Skeletal muscle satellite cell (primary cell): Measurements from ENCODE around the gene USP28.
A peak's percentile ranks its signal among the peaks of the same experiment; 100 is the strongest.
"Not testable (repeated sequence)": the region's sequence is repeated elsewhere in the genome, so short reads cannot be mapped to it uniquely, and the experiment has no call there.

Experiments
- H3K27me3 ChIP-seq: 2 replicates; pipeline ENCODE4 v1.7.0; 2013; ENCODE audit warnings: low read length; ENCODE audit not compliant: control insufficient read depth, insufficient read depth
- H3K36me3 ChIP-seq: 2 replicates; pipeline ENCODE4 v1.7.0; 2013; ENCODE audit warnings: mild to moderate bottlenecking, control low read depth, low read length; ENCODE audit not compliant: insufficient read depth
- H3K4me1 ChIP-seq: 2 replicates; pipeline ENCODE4 v1.7.0; 2013; ENCODE audit warnings: low read length; ENCODE audit not compliant: control insufficient read depth, insufficient read depth
- H3K4me2 ChIP-seq: 2 replicates; pipeline ENCODE4 v1.7.0; 2013; ENCODE audit warnings: mild to moderate bottlenecking, low read length
- H3K4me3 ChIP-seq: 2 replicates; pipeline ENCODE4 v1.7.0; 2013; ENCODE audit warnings: low read length
- H3K9ac ChIP-seq: 2 replicates; pipeline ENCODE4 v1.7.0; 2013; ENCODE audit warnings: mild to moderate bottlenecking, low read depth, low read length, moderate library complexity
- H3K9me3 ChIP-seq: replicated peaks from 2 replicates; pipeline ENCODE4 v1.7.0; 2013; ENCODE audit warnings: mild to moderate bottlenecking, control low read depth, low read length

USP28 gene

DNA sequence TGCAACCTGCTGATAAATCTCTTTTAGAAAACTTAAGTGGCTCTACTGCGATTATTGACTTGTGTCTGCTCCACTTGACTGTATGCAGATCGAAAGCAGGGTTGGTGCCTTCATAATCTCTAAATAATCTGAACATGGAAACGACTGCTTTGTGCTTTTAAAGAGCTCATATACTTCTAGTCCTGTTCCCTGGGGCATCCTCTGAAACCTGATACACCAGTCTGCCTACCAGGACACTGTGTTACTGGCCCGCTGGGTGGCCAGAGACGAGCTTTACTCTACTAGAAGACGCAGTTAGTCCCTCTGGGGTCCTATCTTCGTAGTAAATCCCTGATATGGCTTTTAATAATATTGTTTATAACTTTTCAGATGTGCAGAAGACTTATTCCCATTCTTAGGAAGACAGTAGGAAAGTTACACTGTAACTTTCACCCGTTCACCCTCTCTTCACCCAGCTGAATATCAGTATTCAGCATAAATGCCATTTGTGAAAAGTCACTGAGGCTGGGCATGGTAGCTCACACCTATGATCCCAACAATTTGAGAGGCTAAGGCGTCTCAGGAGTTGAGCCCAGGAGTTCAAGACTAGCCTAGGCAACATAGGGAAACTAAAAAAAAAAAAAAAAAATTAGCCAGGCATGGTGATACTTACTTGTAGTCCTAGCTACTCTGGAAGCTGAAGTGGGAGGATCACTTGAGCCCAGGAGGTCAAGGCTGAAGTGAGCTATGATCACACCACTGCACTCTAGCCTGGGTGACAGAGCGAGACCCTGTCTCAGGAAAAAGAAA, 20.2 kb upstream of the USP28 start:
- Histone ChIP-seq H3K36me3 (no peaks in the 10 kb centered on the region), H3K4me2 (no peak overlapping the region), H3K9me3 (no peaks in the 10 kb centered on the region), H3K27me3 (peaks cover 21% of the 10 kb centered on the region), H3K4me1 (no peaks in the 10 kb centered on the region), H3K9ac (no peak overlapping the region), H3K4me3 (no peak overlapping the region)

DNA sequence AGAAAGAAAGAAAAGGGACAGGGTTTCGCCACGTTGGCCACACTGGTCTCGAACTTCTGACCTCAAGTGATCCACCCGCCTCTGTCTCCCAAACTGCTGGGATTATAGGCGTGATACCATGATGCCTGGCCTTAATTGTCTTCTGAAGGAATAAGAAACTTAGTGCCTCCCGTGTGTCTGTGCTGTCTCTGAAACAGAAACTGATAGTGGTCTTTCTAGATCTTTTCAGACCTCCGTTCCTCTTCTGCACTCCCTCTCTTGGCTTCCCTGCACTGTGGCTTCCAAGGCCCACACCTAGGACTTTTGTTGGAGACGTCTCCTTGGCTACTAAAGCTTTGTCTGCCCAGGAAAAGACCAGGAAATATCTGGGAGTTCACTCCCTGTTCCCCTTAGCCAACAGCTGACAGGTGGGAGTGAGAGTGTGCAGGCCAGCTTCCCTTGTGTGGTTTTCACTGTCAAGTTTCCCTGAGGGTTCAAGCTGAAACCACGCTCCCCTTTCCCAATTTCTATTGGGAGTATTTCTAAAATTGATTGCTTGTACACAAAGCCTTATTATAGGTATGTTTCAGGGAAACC, 19.1 kb upstream of the USP28 start:
- Histone ChIP-seq H3K4me1 (no peaks in the 10 kb centered on the region), H3K9ac (no peak overlapping the region), H3K9me3 (no peaks in the 10 kb centered on the region), H3K4me2 (no peak overlapping the region), H3K27me3 (peaks cover 20% of the 10 kb centered on the region), H3K4me3 (no peak overlapping the region), H3K36me3 (no peaks in the 10 kb centered on the region)

GRCh38 chr11:113888848-113889247, 13.5 kb upstream of the USP28 start:
- Histone ChIP-seq H3K9me3 (no peaks in the 10 kb centered on the region), H3K4me2 (no peak overlapping the region), H3K4me1 (no peaks in the 10 kb centered on the region), H3K9ac (no peak overlapping the region), H3K27me3 (no peaks in the 10 kb centered on the region), H3K4me3 (no peak overlapping the region), H3K36me3 (no peaks in the 10 kb centered on the region)

- Histone ChIP-seq H3K4me3 (no peak overlapping the region), H3K4me1 (no peaks in the 10 kb centered on the region), H3K27me3 (no peaks in the 10 kb centered on the region), H3K4me2 (no peak overlapping the region), H3K9ac (no peak overlapping the region), H3K9me3 (no peaks in the 10 kb centered on the region), H3K36me3 (no peaks in the 10 kb centered on the region)
Observed at GRCh38 chr11:113885897-113886296, 10.5 kb upstream of the USP28 start.

- Histone ChIP-seq H3K36me3 (no peaks in the 10 kb centered on the region), H3K27me3 (no peaks in the 10 kb centered on the region), H3K4me3 (no peak overlapping the region), H3K4me1 (no peaks in the 10 kb centered on the region), H3K4me2 (no peak overlapping the region), H3K9me3 (no peaks in the 10 kb centered on the region), H3K9ac (no peak overlapping the region)
Observed at GRCh38 chr11:113884361-113884836, 9.0 kb upstream of the USP28 start.

DNA sequence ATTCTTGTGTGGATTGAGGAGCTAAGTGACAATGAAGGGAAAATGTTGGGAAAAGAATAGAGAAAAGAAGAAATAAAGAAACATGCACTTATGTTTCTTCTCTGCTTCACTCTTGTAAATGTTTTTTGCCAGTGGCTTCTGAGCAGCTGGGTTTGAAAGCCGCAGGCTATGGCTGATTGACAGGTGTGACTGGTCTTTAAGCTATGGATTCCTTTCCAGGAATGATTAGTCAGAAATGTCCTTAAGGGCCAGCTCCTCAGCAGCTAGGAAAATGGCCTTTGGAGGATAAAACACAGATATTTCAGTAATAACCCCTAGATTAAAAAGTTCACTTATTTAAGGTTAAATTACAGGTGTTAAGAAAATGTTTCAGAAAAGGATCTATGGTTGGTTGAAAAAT, 6.5 kb upstream of the USP28 start:
- Histone ChIP-seq H3K4me3 (no peak overlapping the region), H3K36me3 (no peaks in the 10 kb centered on the region), H3K9me3 (no peaks in the 10 kb centered on the region), H3K9ac (no peak overlapping the region), H3K27me3 (no peaks in the 10 kb centered on the region), H3K4me2 (no peak overlapping the region), H3K4me1 (no peaks in the 10 kb centered on the region)

- Histone ChIP-seq H3K27me3 (no peaks in the 10 kb centered on the region), H3K4me2 (no peak overlapping the region), H3K4me3 (no peak overlapping the region), H3K36me3 (no peaks in the 10 kb centered on the region), H3K9ac (no peak overlapping the region), H3K9me3 (no peaks in the 10 kb centered on the region), H3K4me1 (peaks cover 4% of the 10 kb centered on the region)
Observed at GRCh38 chr11:113880971-113881370, 5.6 kb upstream of the USP28 start.

DNA sequence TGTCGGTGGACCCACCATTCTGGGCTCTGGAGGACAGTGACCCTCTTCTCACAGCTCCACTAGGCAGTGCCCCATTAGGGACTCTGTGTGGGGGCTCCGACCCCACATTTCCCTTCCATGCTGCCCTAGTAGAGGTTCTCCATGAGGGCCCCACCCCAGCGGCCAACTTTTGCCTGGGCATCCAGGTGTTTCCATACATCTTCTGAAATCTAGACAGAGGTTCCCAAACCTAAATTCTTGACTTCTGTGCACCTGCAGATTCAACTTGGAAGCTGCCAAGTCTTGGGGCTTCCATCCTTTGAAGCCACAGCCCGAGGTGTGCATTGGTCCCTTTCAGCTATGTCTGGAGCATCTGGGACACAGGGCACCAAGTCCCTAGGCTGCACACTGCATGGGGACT, 4.1 kb upstream of the USP28 start:
- H3K9ac ChIP-seq, H3K4me1 ChIP-seq, H3K36me3 ChIP-seq, H3K4me2 ChIP-seq, H3K27me3 ChIP-seq, H3K9me3 ChIP-seq, H3K4me3 ChIP-seq: not testable (repeated sequence)

DNA sequence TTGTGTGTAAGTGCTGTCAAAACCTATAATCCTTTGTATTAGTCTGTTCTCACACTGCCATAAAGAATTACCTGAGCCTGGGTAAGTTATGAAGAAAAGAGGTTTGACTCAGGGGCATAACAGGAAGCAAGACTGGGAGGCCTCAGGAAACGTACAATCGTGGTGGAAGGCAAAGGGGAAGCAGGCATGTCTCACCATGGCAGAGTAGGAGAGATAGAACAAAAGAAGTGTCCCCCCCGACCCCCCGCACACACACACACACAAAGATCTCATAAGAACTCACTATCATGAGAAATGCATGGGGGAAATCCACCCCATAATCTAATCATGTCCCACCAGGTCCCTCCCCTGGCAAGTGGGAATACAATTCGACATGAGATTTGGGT, 2.3 kb upstream of the USP28 start:
- Histone ChIP-seq H3K36me3 (no peaks in the 10 kb centered on the region), H3K4me2 (no peak overlapping the region), H3K4me1 (peaks cover 19% of the 10 kb centered on the region), H3K9ac (no peak overlapping the region), H3K9me3 (no peaks in the 10 kb centered on the region), H3K4me3 (no peak overlapping the region), H3K27me3 (no peaks in the 10 kb centered on the region)

DNA sequence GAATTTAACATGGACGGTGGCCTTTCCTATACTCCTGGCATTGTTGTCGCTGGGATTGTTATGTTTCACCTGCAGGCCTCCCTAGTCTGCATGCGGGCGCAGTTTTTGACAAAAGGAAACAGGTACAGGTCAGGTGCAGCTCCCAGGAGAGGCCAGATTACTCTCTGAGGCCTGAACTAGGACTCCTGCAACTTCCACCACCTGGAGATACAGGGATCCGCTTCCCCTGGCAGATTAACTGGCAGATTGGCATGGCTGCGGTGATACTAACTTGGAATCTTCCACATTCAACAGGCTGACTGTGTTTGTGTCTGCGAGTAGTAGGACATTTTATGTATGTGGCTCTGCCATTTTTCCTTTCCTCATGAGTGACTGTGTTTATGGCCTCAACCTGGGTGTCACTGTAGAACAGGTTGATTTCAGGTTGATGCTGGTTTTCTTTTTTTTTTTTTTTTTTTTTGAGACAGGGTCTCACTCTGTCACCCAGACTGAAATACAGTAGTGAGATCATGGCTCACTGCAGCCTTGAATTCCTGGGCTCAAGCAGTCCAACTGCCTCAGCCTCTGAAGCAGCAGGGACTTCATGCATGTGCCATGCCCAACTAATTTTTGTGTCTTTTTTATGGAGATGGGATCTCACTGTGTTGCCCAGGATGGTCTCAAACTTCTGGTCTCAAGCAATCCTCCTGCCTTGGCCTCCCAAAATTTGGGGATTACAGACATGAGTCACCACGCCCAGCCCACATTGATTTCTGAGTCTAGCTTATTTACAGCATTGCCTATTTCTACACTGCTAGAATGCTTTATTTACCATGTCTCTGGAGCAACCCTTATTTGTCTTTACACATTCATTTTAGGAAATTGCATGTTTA, 1.7 kb upstream of the USP28 start:
- Histone ChIP-seq H3K4me3 (no peak overlapping the region), H3K27me3 (no peaks in the 10 kb centered on the region), H3K9me3 (no peaks in the 10 kb centered on the region), H3K4me2 (no peak overlapping the region), H3K4me1 (peaks cover 19% of the 10 kb centered on the region), H3K36me3 (no peaks in the 10 kb centered on the region), H3K9ac (no peak overlapping the region)

DNA sequence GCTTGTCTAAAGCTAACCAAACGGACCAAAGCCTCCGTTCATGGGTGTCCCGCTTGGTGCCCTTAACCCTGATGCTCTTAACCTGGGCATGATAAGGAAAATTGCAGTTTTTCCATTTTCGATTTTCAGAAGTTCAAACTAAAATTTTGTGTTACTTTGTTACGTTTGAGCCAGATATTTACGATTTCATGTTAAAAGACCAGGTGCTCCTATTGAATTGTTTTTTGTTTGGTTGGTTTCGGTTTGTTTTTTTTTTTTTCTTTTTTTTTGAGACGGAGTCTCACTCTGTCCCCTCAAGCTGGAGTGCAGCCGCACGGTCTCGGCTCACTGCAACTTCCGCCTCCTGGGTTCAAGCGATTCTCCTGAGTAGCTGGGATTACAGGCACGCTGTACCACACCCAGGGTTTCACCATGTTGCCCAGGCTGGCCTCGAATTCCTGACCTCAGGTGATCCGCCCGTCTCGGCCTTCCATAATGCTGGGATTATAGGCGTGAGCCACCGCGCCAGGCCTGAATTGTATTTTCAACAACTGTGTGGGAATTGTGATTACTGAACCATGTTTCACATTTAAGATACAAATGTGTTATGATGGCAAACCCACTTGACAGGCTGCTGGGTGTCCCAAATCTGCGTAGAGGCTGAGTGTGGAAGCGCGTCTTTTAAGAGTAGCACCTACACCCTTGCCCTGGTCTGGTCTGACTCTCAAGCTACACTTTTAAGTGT, 864 bp upstream of the USP28 start:
- Histone ChIP-seq H3K4me3 (peak overlapping the region; percentile 79), H3K9me3 (no peaks in the 10 kb centered on the region), H3K4me1 (peaks cover 19% of the 10 kb centered on the region), H3K36me3 (no peaks in the 10 kb centered on the region), H3K27me3 (no peaks in the 10 kb centered on the region), H3K4me2 (peak overlapping the region; percentile 92), H3K9ac (peak overlapping the region; percentile 89)
